ENCODE measurements around the gene SPECC1L. TPM values are rescaled to one million over a fixed set of nuclear protein-coding genes. Genes with fewer than 3 reads are reported as not detected.

SPECC1L gene
- total and polyA plus RNA-seq, 2 of the 8 experiments (the other 6 are each of a cell fraction or from before 2014, with no cell fraction given): 15.7 to 61.6 TPM

DNA sequence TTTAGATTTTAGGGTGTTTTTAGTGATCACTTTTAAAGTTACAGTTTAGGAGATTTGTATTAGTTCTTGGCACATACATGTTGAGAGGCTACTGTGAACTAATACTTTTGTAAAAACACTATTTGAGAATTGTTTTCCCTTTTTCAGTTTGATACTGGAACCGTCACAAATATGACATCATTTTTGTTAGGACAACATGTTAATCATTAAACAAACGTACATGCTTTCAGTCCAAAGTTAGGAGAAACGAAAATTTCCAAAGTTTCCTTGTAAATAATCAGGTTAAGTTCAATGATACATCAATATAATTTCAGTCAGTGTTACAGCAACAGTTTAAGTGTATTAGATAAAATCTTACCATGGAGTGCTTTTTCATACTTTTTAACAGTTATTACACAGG lies 53.1 kb downstream of the SPECC1L start:
- ChIA-PET POLR2A (ENCODE audit: partially characterized antibody) (no interaction called here), CTCF (ENCODE audit: partially characterized antibody) (interaction anchor here (0.6 to 1.8 kb wide), 3 partner anchors 12 to 189 kb away, joined by 3 to 4 read pairs (median 3); no protein-coding TSS in a partner anchor)
- Histone ChIP-seq H4K91ac (replicated peaks; ENCODE audit: insufficient read length, low read length) (no peak overlapping the region), H2BK5ac (ENCODE audit: low read depth, low read length) (no peak overlapping the region), H3K9me3 (ENCODE audit: insufficient read depth in 2 of 2, low read depth in 1 of 2, low read length in 1 of 2) (no peaks in the 10 kb centered on the region), H3K4ac (replicated peaks; ENCODE audit: insufficient read length, low read depth, low read length) (no peak overlapping the region), H3K9ac (replicated peaks in 1 of 4; ENCODE audit: extremely low read depth in 1 of 4, low read depth in 3 of 4, low read length in 3 of 4) (no peak overlapping the region), H2BK120ac (replicated peaks; ENCODE audit: low read depth, low read length) (no peak overlapping the region), H2AFZ (ENCODE audit: low read length) (no peak overlapping the region), H4K5ac (ENCODE audit: insufficient read length, low read depth, low read length) (no peak overlapping the region), H3K18ac (ENCODE audit: extremely low read depth, low read length) (no peak overlapping the region), H2BK12ac (ENCODE audit: low read depth, low read length) (no peak overlapping the region), H3K14ac (ENCODE audit: insufficient read length) (no peak overlapping the region), H2BK15ac (ENCODE audit: low read length) (no peak overlapping the region), H3K4me3 (ENCODE audit: extremely low read depth in 1 of 4, insufficient read depth in 2 of 4, low read depth in 3 of 4, low read length in 4 of 4) (no peak overlapping the region), H3K56ac (replicated peaks; ENCODE audit: insufficient read length, low read depth, low read length) (no peak overlapping the region), H3K79me2 (ENCODE audit: control insufficient read depth in 1 of 2, insufficient read depth in 2 of 2, low read length in 2 of 2) (peaks cover 0 to 8% of the 10 kb centered on the region in 2 experiments; a peak in 1 of 4 replicates), H3K4me2 (ENCODE audit: insufficient read depth in 1 of 2, low read depth in 2 of 2, low read length in 2 of 2) (no peak overlapping the region), H3K23ac (ENCODE audit: insufficient read length) (no peak overlapping the region), H3K23me2 (ENCODE audit: low read depth, low read length) (no peaks in the 10 kb centered on the region), H2AK5ac (ENCODE audit: low read depth, low read length) (no peak overlapping the region), H4K8ac (ENCODE audit: extremely low read depth, insufficient read depth, low read length) (no peak overlapping the region), H2BK20ac (ENCODE audit: low read length) (no peak overlapping the region), H3K79me1 (ENCODE audit: low read depth, low read length) (peaks cover 4% of the 10 kb centered on the region; the same call in 1 of the 2 replicates), H3K27me3 (replicated peaks in 1 of 4; ENCODE audit: control insufficient read depth in 3 of 4, extremely low read depth in 1 of 4, insufficient read depth in 3 of 4, low read length in 3 of 4) (no peaks in the 10 kb centered on the region), H4K20me1 (replicated peaks in 1 of 2; ENCODE audit: control insufficient read depth in 1 of 2, insufficient read depth in 2 of 2, low read length in 2 of 2) (peaks cover 4 to 5% of the 10 kb centered on the region in 2 experiments), H3K36me3 (ENCODE audit: control insufficient read depth in 2 of 4, insufficient read depth in 4 of 4, low read length in 3 of 4) (peaks cover 4 to 55% (median 12%) of the 10 kb centered on the region in 4 experiments; a peak in 7 of 8 replicates), H3K4me1 (replicated peaks in 1 of 4; ENCODE audit: control insufficient read depth in 3 of 4, insufficient read depth in 4 of 4, low read length in 3 of 4) (no peaks in the 10 kb centered on the region), H3K27ac (ENCODE audit: low read depth, low read length) (no peak overlapping the region)
- 94% methylated on average over 3 of the region's 3 CpGs; no CpG with 5 or more reads in 1 of the 2 experiments for WGBS, 2 experiments (ENCODE audit: extremely low coverage in 1 of 2, insufficient coverage in 1 of 2, insufficient read length in 1 of 2, insufficient replicate concordance in 2 of 2, low coverage in 1 of 2, low lambda C conversion rate in 2 of 2, missing lambda C conversion rate in 1 of 2)
- DNase-seq (ENCODE audit: low read depth in 1 of 2, low spot score in 2 of 2) (no peak), FAIRE-seq (no peak)
- TF ChIP-seq GABPA (IDR thresholded peaks at IDR 0.05; ENCODE audit: borderline replicate concordance, insufficient read depth, low read length): no peak
- no peak for TF ChIP-seq POU5F1 (IDR thresholded peaks at IDR 0.05; ENCODE audit: low read depth, low read length)
- no peak for TF ChIP-seq POLR2A (IDR thresholded peaks at IDR 0.05; ENCODE audit: control extremely low read depth in 1 of 2, low read depth in 2 of 2, low read length in 2 of 2)
- no peak for TF ChIP-seq TAF7 (optimal IDR thresholded peaks at IDR 0.05; ENCODE audit: borderline replicate concordance, low read depth, low read length)
- TF ChIP-seq RXRA (IDR thresholded peaks at IDR 0.05; ENCODE audit: insufficient read depth, low read depth, low read length): no peak
- no peak for TF ChIP-seq JUND (IDR thresholded peaks at IDR 0.05; ENCODE audit: low read length)
- no peak for TF ChIP-seq CEBPB (IDR thresholded peaks at IDR 0.05; ENCODE audit: low read depth, low read length)
- no peak for TF ChIP-seq BRCA1 (IDR thresholded peaks at IDR 0.05; ENCODE audit: low read depth, low read length)
- no peak for TF ChIP-seq RNF2 (IDR thresholded peaks at IDR 0.05; ENCODE audit: borderline replicate concordance, low read depth, low read length, missing control alignments, poor library complexity, severe bottlenecking)
- TF ChIP-seq TAF1 (IDR thresholded peaks at IDR 0.05; ENCODE audit: low read depth, low read length): no peak
- no peak for TF ChIP-seq NANOG (IDR thresholded peaks at IDR 0.05; ENCODE audit: insufficient read depth, low read depth, low read length, poor library complexity, severe bottlenecking)
- TF ChIP-seq, protein P1, sequence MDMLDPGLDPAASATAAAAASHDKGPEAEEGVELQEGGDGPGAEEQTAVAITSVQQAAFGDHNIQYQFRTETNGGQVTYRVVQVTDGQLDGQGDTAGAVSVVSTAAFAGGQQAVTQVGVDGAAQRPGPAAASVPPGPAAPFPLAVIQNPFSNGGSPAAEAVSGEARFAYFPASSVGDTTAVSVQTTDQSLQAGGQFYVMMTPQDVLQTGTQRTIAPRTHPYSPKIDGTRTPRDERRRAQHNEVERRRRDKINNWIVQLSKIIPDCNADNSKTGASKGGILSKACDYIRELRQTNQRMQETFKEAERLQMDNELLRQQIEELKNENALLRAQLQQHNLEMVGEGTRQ (IDR thresholded peaks at IDR 0.05; ENCODE audit: low read length): no peak
- no peak for TF ChIP-seq CREB1 (IDR thresholded peaks at IDR 0.05)
